Pancreas (tissue), 10 donors: ENCODE data around the gene PROZ. TPM values are rescaled to one million over a fixed set of nuclear protein-coding genes. Genes with fewer than 3 reads are reported as not detected.

Experiments
- ATAC-seq, 4 donors: fragments of 200-7000 bp; cut with Tn5 transposase; one replicate each; pipeline versions ENCODE4 v1.8.0 to v1.9.1; 2020; ENCODE audit warnings: mild to moderate bottlenecking in 4 of 4, moderate library complexity in 4 of 4
- DNase-seq, 6 donors: peaks; one replicate each; pipeline ENCODE4 v3.0.0-alpha.2; 2020
- FAIRE-seq: peaks from 2 replicates; lab custom pipeline; 2012; peaks lifted over from hg19 to GRCh38; lab: Jason Lieb, UNC
- H3K27ac ChIP-seq, 4 donors: fragments of 200-600 bp; sonication (generic); 1 replicate in 3 of 4; 2 replicates in 1 of 4; pipeline versions ENCODE4 v1.5.0 to v1.8.0; 2020
- H3K27me3 ChIP-seq, 4 donors: fragments of 200-600 bp; one replicate each; pipeline ENCODE4 v1.8.0; 2021
- H3K36me3 ChIP-seq, 3 donors: fragments of 200-600 bp; sonication (generic) in 1 of 3; one replicate each; pipeline versions ENCODE4 v1.5.0 to v1.8.0; 2020 to 2021
- H3K4me1 ChIP-seq, 3 donors: fragments of 200-600 bp; one replicate each; pipeline ENCODE4 v1.8.0; 2021
- H3K4me3 ChIP-seq, 4 donors: fragments of 200-600 bp; sonication (generic) in 2 of 4; one replicate each; pipeline versions ENCODE4 v1.5.0 to v1.8.0; 2020 to 2021
- H3K9me3 ChIP-seq, 4 donors: fragments of 200-600 bp; one replicate each; pipeline ENCODE4 v1.8.0; 2021
- CTCF ChIP-seq, 4 donors: fragments of 200-600 bp; sonication (generic) in 3 of 4; IDR thresholded peaks; one replicate each; pipeline versions ENCODE4 v1.5.0 to v1.8.0; 2021; ENCODE audit warnings: antibody characterized with exemption in 4 of 4
- WGBS, 2 donors: extraction: QIAGEN DNeasy Blood & Tissue Kit; methylation state at CpG; one replicate each; pipeline ENCODE4 v1.1.7; 2013; 5-methylcytosine and 5-hydroxymethylcytosine counted together
- intact Hi-C, 3 donors: fragments of 100-400 bp; cut with DNase I; formaldehyde crosslinking; loops; one replicate each; pipeline versions ENCODE4 v1.11.1 to v1.14.2; 2022
- polyA plus RNA-seq, 2 donors: library from polyadenylated mRNA; stranded (reverse); fragments of 200-250 nt; gene quantifications; one replicate each; pipeline ENCODE4 v1.2.3, GENCODE V29; 2013
- total RNA-seq, 6 donors: library from RNA; stranded (reverse); fragmentation: NEBNext Ultra II Directional in 4 of 6; extraction: Animal tissue kit (Norgen Biotek cat#: 25700) in 4 of 6; gene quantifications; one replicate each; pipeline versions ENCODE4 v1.2.1 to v1.2.4, GENCODE V29; 2021 to 2023
- donor health status: healthy with polysubstance abuse.
- donor health status: DM: no; HTN: no; CAD: no; lungs with moderate emphysema.
- donor health status: DM: no; HTN: no; CAD: no.
- donor health status: control.
- donor health status: control.
- donor health status: Bipolar disorder and iron deficiency.
- donor health status: DM: yes; HTN: yes; CAD: no.
- donor health status: DM: no; HTN: no; CAD: no.
- donor health status: DM: no; HTN: no; CAD: no.
- donor health status: DM: yes; HTN: yes; CAD: no.

The PROZ gene
- total and polyA plus RNA-seq, 8 donors = 0.05 TPM; not detected in 7

GRCh38 chr13:113207460-113207859 is 49.0 kb downstream of the PROZ start:
- ATAC-seq (no peak), DNase-seq (no peak), FAIRE-seq (no peak)
- peaks cover 15 to 32% (median 20%) of the 10 kb centered on the region in 3 donors for H3K4me1 ChIP-seq
- peaks cover 0 to 5% (median 0%) of the 10 kb centered on the region in 3 donors for H3K36me3 ChIP-seq
- H3K27me3 ChIP-seq = no peaks in the 10 kb centered on the region
- no peaks in the 10 kb centered on the region for H3K9me3 ChIP-seq
- no peak for TF ChIP-seq CTCF (IDR thresholded peaks at IDR 0.05)
- intact Hi-C loops = no loop called here
- WGBS, 2 donors = 24 to 30% methylated on average over 3 of the region's 3 CpGs
- H3K4me3 ChIP-seq = peak overlapping the region; percentile 79 to 98 (median 94)
- peak overlapping the region in 1 of 4 donors; percentile 100 for H3K27ac ChIP-seq

- H3K27me3 ChIP-seq = no peaks in the 10 kb centered on the region
- peak in 5 of 6 donors; percentile 33 to 84 (median 49) for DNase-seq
- intact Hi-C loops = no loop called here
- H3K4me1 ChIP-seq = peaks cover 15 to 32% (median 20%) of the 10 kb centered on the region in 3 donors
- TF ChIP-seq CTCF (IDR thresholded peaks at IDR 0.05) = no peak
- peak overlapping the region; percentile 93 to 100 (median 98) for H3K27ac ChIP-seq
- 0 to 1% methylated on average over 44 of the region's 44 CpGs for WGBS, 2 donors
- FAIRE-seq = no peak
- no peaks in the 10 kb centered on the region for H3K9me3 ChIP-seq
- H3K36me3 ChIP-seq = peaks cover 0 to 5% (median 0%) of the 10 kb centered on the region in 3 donors
- peak; percentile 40 to 52 (median 47) for ATAC-seq
- H3K4me3 ChIP-seq = peak overlapping the region; percentile 79 to 98 (median 94)
Observed at GRCh38 chr13:113207890-113208420, 49.5 kb downstream of the PROZ start.

- intact Hi-C loops = no loop called here
- ATAC-seq (peak; percentile 90 to 96 (median 92)), DNase-seq (peak; percentile 83 to 96 (median 90)), FAIRE-seq (no peak)
- peak within 1 kb of the TSS; percentile 93 to 100 (median 98) for H3K27ac ChIP-seq
- no peaks in the 10 kb centered on the region for H3K9me3 ChIP-seq
- H3K4me3 ChIP-seq = peak within 1 kb of the TSS; percentile 79 to 98 (median 94)
- H3K4me1 ChIP-seq = peaks cover 15 to 32% (median 20%) of the 10 kb centered on the region in 3 donors
- 0 to 1% methylated on average over 90 to 103 of the region's 103 CpGs for WGBS, 2 donors
- no peak for TF ChIP-seq CTCF (IDR thresholded peaks at IDR 0.05)
- no peaks in the 10 kb centered on the region for H3K27me3 ChIP-seq
- H3K36me3 ChIP-seq = peaks cover 0 to 5% (median 0%) of the 10 kb centered on the region in 3 donors
Observed at GRCh38 chr13:113208421-113209335, 50.2 kb downstream of the PROZ start, which contains the start of gene PCID2. TSS of gene PCID2 (minus strand) at chr13:113208669. CDS start at chr13:113208634, 35 bp downstream.

- Histone ChIP-seq H3K27me3 (no peaks in the 10 kb centered on the region), H3K4me3 (peak within 1 kb of the TSS; percentile 79 to 98 (median 94)), H3K9me3 (no peaks in the 10 kb centered on the region), H3K27ac (peak within 1 kb of the TSS; percentile 93 to 100 (median 98)), H3K36me3 (peaks cover 0 to 5% (median 0%) of the 10 kb centered on the region in 3 donors), H3K4me1 (peaks cover 15 to 32% (median 20%) of the 10 kb centered on the region in 3 donors)
- FAIRE-seq (no peak), DNase-seq (peak; percentile 74 to 93 (median 78)), ATAC-seq (peak; percentile 72 to 78 (median 74))
- 0 to 1% methylated on average over 6 to 66 of the region's 66 CpGs for WGBS, 2 donors
- intact Hi-C loops = no loop called here
- no peak for TF ChIP-seq CTCF (IDR thresholded peaks at IDR 0.05)
Observed at GRCh38 chr13:113209336-113209758, 50.9 kb downstream of the PROZ start, which contains the start of gene CUL4A. TSS of gene CUL4A (plus strand) at chr13:113209613. CDS start at chr13:113209628, 15 bp downstream.
